Glomerular endothelial cell (primary cell): Measurements from ENCODE around the gene LY6G6D. TPM values are rescaled to one million over a fixed set of nuclear protein-coding genes. Genes with fewer than 3 reads are reported as not detected.

Source experiments
- DNase-seq: peaks from one replicate; pipeline ENCODE4 v3.0.0-alpha.2; 2011; ENCODE audit warnings: low read depth, low spot score; ENCODE audit errors: extremely low read depth
- total RNA-seq: library from RNA; depleted of rRNA; stranded (reverse); fragments of >200 nt; gene quantifications from 2 replicates; pipeline ENCODE4 v1.2.3, GENCODE V29; 2015

LY6G6D gene
- total RNA-seq, 1 donor from 2014 or later, result not detected

- DNase-seq, result no peak
Measured at GRCh38 chr6:31733734-31734133, 18.6 kb downstream of the LY6G6D start.

GRCh38 chr6:31734247-31734820, 19.2 kb downstream of the LY6G6D start:
- DNase-seq, result no peak

DNA sequence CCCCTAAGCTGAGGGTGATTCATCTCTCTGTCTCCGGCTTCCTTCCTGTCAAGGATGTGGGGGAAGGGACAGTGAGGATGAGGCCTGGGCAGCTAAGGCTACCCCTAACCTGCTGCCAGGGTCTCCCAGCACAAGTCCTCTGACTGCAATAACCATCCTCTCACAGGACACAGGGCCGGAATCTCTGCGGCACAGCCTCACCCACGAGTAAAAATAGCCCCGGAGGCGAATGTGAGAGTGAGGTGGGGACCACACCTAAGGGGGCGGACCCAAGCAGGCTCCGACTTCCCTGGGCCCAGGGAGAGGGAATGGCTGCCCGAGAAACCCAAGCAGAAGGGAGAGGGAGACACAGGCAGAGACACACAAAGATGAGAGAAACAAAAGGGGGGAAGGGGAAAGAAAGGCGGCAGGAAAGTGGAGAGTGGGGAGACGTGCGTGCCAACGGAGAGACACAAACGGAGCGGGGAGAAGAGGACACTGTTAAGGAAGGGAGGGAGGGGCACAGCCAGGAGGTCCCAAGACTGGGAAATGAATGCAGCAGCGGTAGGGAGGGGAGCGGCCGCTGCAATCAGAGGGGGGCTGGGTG, 19.8 kb downstream of the LY6G6D start:
- no peak for DNase-seq

DNA sequence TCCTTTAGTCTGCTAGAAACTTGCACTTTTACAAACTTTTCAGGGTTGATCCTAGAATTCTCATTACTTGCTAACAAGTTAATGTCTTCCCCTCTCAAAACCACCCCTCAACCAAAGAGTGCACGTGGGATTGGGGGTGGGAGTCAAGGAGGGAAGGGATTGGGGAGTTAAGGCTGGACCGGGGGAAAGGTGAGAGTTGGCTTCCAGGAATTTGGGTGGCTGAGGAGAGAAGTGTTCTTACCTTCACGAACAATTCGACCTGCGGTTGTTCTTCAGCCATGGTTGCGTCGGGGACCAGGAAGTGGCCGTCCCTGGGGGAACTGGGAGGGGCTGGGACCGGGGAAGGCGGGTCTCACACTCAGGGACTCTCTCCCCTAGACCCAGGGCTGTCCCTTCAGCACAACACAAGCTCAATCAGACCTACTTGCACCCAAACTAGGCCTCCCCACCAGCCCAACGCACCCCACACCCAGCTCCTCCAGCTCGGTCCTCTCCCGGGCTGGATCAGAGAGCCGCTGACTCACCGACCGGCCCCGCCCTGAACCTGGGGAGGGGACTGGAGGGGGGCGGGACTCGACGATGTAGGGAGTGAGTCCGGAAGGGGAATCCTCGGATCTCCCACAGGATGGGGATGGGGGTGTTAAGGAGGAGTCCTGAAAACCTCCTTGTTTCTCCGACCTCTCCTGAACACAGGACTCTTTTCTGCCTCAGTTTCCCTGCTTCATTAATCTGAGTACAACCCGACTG, 21.0 kb downstream of the LY6G6D start, which contains the start of gene CLIC1:
CLIC1 (minus strand) TSS at position 510 of the 747 bp plus-strand sequence; CDS start at position 280, 230 bp downstream.
- DNase-seq, result no peak

GRCh38 chr6:31736768-31737314, 21.7 kb downstream of the LY6G6D start:
- no peak for DNase-seq

DNA sequence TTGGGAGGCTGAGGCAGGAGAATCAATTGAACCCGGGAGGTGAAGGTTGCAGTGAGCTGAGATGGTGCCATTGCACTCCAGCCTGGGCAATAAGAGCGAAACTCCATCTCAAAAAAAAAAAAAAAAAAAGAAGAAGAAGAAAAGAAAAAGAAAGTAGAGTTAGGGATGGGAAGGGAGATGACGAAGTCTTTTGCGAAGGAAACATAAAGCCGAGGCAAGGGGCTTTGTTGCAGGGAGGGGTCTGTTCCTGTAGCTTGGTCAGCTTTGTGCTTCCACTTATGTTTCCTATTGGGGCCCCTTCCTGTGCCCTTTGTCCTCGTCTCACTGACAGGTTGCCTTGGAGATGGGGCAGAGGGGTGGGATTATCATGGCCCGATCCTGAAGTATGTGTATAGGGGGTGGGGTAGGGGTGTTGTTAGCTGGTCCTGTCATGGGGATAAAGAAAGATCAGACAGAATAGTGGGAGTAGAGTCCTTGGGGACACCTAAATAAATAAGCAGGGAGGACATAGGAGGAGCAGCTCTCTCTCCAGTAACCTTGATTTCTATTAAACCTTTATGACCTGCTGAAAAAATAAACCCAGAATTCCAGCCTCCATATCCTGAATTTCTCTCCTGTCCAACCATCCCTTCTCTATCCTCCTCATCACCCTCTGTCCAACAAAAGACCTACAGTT, 22.3 kb downstream of the LY6G6D start:
- DNase-seq, result no peak

- peak; percentile 73 for DNase-seq
Measured at GRCh38 chr6:31737991-31738979, 23.1 kb downstream of the LY6G6D start.

- peak; percentile 94 for DNase-seq
Measured at GRCh38 chr6:31739639-31740396, 24.7 kb downstream of the LY6G6D start, which contains the start of gene MSH5. Gene MSH5 (plus strand): TSS chr6:31740005. CDS start chr6:31740467, 462 bp downstream.

DNA sequence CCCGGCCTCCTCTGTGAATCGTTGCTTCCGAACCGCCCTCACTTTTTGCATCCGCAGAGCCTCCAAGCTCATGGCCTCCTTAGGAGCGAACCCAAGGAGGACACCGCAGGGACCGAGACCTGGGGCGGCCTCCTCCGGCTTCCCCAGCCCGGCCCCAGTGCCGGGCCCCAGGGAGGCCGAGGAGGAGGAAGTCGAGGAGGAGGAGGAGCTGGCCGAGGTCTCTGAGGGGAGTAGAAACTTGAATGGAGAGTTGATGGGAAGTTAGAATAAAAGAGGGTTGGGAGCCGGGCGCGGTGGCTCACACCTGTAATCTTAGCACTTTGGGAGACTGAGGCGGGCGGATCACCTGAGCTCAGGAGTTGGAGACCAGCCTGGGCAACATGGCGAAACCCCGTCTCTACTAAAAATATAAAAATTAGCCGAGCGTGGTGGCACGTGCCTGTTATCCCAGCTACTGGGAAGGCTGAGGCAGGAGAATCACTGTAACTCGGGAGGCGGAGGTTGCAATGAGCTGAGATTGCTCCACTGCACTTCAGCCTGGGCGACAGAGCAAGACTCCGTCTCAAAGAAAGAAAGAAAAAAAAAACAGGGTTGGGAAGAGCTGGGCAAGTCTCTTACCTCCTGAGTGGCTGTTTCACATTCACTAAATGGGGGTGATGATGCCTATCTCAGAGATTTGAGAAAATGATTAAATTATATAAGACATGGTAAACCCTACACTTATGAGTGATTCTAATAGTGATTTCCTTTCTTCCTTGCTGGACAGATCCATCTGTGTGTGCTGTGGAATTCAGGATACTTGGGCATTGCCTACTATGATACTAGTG, 25.5 kb downstream of the LY6G6D start:
- no peak for DNase-seq

- no peak for DNase-seq
Measured at GRCh38 chr6:31741815-31742214, 26.7 kb downstream of the LY6G6D start.

GRCh38 chr6:31742894-31743293, 27.7 kb downstream of the LY6G6D start:
- no peak for DNase-seq

DNA sequence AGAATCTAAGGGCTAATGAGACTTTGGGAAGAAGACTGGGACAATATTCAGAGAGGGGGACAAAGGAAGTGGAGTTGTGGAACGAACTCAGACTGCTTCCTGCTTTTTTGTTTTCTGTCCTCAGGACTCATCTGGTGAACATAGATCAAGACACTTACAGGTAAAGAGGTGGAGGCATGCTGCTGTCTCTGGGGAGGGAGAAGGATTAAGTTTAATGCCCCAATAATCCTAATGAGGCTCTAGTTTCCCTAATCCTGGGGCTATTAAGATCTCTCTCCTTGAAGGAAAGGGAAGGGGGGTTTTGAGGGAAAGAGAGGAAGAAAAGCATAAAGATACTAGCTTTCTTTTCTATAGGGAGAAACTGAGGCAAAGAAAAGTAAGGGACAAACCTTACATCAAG, 29.3 kb downstream of the LY6G6D start:
- no peak for DNase-seq

DNA sequence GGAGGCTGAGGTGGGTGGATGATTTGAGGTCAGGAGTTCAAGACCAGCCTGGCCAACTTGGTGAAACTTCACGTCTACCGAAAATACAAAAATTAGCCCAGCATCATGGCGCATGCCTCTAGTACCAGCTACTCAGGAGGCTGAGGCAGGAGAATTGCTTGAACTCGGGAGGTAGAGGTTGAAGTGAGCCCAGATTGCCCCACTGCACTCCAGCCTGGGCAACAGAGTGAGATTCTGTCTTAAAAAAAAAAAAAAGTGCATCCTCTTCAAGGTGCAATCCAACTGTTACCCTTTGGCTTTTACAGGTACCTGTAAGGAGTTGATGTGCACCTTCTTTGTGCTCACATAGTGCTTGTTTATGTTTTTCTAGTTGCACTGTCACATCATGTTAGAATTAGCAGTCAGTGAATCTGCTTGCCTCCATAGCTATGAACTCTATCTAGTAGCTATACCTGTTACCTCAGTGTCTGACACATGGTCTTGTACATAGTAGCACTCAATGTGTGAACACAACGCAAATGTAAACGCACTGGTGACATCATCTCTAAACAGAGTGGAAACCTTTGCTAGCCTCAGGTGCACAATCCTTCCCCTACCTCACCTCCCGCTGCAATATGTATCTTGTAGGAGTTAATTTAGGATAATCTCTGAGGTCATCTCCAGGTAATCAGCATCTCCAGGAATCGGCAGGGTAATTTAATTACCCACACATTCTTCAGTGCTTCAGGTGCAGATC, 34.3 kb downstream of the LY6G6D start:
- DNase-seq, result no peak

GRCh38 chr6:31750411-31751022, 35.4 kb downstream of the LY6G6D start:
- DNase-seq, result no peak

DNA sequence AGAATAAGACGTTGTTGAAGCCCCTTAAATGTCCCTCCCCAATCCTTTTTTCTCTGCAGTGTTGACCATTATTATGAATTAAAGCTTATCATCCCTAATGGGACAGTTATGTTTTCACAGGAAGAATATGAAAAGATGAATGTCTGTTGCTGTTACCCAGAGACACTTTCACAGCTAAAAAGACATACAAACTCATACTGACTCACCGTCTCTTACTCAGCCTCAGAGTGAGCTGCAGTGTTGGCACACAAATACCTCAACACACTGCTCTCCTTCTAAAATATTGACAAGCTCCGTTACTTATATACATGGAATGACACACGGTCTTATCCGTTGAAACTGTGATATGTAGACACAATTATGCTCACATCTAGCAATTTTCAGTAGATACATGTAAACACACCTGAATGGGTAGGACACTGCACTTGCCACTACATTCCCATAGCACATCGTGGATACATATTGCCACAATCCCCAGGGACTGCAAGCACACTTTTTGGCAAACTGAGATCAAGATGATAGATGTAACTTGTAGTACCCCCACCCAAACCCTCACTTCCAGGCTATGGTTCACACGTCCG, 37.7 kb downstream of the LY6G6D start:
- DNase-seq, result no peak

DNA sequence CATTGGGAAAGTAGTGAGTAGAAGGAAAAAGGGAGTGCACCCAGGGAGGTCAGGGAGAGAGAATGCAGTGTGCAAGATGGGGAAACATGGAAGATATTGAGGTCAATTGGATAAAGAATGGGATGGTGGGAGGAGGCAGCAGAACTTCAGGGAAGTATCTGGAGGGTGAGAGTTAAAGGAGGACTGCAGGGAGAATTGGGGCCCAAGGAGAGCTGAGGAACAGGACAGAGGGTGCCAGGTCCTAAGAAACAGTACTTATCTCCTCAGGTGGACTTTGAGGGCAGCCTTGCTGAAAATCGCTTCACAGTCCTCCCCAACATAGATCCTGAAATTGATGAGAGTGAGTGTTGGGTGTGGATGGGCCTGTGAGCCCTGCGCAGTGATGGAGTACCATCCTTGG, 43.1 kb downstream of the LY6G6D start:
- no peak for DNase-seq

DNA sequence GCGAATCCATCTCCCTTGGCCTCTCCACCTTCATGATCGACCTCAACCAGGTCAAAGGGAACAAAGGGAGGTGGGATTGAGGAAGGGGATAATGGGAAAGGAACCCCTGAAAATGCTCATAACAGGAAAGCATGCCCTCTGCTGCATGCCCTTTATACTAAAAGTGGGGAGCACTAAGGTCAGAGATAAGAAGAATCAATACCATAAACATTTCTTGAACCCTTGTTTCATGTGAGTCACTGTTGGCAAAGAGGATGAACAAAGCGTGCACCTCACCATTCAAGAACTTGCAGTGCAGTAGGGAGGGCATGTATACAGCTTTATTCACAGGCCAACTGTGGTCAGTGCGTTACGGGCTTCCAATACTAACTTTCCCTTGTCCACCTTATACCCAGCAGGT, 45.6 kb downstream of the LY6G6D start:
- DNase-seq, result no peak
